ENCODE results near the gene PCDH20. TPM values are rescaled to one million over a fixed set of nuclear protein-coding genes. Genes with fewer than 3 reads are reported as not detected.

PCDH20 gene
- total and polyA plus RNA-seq, 2 experiments from 2014 or later: 1.3 to 2.8 TPM

DNA sequence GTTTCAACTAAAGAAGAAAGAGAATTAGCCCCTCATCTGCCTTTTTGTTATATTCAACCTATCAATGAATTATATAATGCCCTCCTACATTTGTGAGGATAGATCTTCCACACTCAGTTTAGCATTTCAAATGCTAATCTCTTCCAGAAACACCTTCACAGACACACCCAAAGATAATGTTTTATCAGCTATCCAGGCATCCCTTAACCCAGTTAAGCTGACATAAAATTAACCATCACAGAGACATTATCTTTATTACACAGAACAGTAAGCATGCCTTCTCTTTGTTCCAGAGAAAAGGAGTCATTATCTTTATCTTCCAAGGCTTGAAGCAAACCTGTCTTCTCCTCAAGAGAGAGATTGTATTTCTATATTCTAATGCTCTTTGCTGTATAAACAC is 53.1 kb downstream of the PCDH20 start (continued):
- TF ChIP-seq ZNF114 (CRISPR knock-in tag; IDR thresholded peaks at IDR 0.05) (no peak), POLR2AphosphoS5 (IDR thresholded peaks at IDR 0.05; ENCODE audit: low read depth) (no peak), EZH2phosphoT487 (IDR thresholded peaks at IDR 0.05; ENCODE audit: unreplicated experiment) (no peak), ETS1 (IDR thresholded peaks at IDR 0.05) (no peak)
